Fibroblast of the conjunctiva (primary cell): ENCODE measurements around the gene WNK2.

Experiments
- DNase-seq: peaks from one replicate; pipeline ENCODE4 v3.0.0-alpha.2; 2010; ENCODE audit warnings: low read depth

The WNK2 gene

GRCh38 chr9:93200449-93200742 lies 16.5 kb downstream of the WNK2 start:
- DNase-seq = no peak

DNA sequence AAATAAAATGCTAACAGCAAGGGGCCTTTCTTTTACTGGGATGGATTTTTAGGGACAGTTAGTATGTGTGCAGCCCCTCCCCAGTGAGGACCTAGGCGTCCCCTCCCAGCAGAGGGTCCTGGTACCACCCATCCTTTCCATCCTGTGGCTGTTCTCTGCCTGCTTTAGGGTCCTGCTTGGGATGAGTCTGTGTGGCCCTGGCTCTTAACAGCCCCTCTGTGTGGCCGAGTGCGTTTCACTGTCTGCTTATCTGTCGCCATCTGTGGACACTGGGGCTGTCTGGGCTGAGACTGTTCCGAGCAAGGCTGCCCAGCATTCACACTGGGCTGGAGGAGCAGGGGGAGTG lies 17.0 kb downstream of the WNK2 start:
- DNase-seq = no peak

GRCh38 chr9:93203026-93203717 lies 19.2 kb downstream of the WNK2 start:
- no peak for DNase-seq

DNA sequence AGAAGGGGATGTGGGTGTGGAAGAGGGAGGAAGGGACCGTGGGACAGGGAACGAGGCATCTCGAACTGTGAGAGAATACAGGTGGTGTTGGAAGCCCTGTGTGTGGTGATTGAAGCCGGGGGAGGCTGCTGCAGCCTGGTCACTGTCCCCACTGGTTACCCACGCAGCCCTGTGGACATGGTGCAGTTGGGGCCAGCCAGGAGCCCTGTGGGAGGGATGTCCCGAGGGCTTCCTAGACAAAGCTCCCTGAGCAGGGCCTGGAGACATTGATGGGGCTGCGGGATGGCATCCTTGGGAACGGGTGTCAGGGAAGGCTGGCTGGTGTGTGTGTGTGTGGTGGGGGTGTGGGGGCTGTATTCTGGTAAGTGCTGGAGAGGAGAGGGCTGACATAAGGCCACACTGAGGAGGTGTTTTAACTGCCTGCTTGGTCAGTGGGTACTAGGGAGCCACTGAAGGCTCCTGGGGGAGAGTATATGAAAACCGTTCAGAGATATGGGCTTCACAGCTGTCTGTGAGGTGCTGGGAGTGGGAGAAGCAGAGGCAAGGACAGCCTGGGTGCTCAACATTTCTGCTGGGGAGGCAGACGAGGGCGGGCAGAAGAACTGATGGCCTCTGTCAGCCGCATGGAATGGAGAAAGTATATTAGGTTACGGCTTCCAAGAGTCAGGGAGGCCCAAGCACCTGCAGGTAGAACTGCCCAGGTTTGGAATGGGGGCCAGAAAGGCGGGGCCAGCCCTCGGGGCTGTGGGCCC lies 20.0 kb downstream of the WNK2 start:
- no peak for DNase-seq

- DNase-seq = no peak
Measured at GRCh38 chr9:93204470-93205043, 20.6 kb downstream of the WNK2 start.

- peak; percentile 10 for DNase-seq
Measured at GRCh38 chr9:93205045-93205768, 21.3 kb downstream of the WNK2 start.

GRCh38 chr9:93205896-93206575 lies 22.1 kb downstream of the WNK2 start:
- DNase-seq = no peak

DNA sequence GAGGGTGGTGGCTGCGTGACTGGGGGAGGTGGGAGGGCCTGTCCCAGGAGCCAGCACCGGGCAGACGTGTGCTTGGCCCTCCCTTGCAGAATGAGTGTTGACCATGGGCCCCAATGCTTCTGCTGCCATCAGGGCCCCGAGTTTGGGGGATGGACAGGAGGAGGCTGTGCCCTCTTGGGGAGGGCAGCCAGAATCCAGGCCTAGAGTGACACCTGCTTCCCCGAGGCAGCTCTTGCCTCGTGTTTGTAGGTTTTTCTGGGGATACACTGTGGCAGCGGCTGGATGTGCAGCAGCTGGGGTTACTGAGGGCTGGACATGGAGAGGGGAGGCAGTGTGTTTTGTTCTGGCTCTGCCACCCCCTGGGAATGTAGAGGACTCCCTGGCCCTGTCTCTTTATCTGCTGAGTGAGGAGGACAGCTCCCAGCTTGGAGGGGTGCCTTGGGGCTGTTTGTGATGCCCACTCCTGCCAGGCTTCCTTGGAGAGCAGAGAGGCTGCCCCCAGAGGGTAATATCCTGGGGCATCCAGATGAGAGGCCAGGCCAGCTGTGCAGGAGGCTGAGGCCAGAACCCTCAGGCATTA lies 22.7 kb downstream of the WNK2 start:
- no peak for DNase-seq

DNA sequence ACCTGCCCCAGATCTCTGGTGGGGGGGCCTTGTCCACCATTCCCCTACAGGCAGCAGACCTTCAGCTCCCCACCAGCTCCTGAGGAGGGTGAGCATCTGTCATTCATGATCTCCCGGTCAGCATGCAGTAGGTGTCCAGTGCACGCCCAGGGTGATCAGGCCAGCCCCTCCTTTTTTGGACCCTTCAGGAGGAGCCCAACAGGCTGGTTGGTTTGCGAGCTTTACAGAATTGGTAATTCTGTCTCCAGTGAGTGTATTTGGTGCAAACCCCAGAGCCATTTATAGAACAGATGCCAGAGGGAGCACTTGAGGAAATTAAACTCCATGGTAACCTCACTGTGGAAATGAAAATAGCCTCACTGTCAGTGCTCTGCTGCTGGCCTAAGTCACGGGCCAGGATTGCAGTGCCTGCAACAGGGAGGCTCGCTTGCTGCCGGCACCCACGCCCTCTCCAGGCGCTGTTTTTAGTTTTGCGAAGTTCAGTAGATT lies 23.4 kb downstream of the WNK2 start:
- DNase-seq = peak; percentile 47

DNA sequence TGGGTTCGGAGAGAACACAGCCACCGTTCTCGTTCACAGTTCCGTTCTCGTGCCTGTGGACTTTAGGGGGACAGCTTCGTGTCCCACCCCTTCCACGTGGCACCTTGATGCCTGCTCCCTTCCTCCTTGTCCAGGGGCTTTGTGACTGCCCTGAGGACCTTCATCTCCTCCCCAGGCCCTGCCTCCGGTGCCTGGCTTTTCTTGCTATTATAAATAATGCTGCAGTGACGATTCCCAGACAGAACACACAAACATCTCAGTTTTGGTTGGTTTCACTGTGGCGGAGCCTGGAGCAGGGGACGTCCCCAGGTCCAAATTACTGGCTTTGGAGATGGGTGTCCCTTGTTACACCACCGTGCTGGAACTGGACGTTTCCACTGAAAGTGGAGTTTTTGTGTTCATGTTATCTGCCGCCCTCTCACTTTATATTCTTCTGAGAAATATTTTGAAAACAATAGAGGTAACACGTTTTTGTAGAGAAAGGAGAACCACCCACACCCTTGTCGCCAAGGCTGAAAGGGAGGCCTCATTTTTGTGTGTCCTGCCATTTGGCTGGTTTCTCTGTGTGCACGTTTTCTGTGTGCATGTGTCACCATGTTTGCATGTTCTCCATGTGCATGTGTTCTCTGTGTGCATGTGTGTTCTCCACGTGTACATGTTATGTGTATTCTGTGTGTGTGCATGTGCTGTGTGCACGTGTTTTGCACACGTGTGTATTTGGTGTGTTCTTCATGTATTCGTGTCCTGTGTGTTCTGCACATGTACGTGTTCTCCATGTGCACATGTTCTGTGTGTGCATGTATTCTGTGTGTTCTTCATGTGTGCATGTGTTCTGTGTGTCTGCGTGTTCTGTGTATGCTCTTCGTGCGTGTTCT lies 24.2 kb downstream of the WNK2 start:
- DNase-seq = no peak

DNA sequence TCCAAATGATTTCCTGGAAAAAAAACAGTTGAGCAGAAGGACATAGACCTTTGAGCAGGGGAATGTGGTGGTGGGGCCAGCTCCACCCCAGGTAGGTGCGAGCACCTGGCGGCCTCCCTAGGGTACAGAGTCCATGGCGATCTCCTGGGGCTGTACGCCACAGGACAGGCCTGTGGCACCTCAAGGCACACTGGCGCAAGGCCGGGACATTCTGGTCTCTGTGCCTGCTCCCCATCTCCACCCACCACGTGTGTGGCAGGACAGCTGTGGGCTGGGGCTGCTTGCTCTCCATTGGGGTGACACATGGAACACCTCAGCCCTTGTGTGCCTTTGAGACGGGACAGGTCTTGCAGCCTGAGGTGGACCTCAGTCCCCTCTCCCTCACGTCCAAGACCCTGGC lies 25.2 kb downstream of the WNK2 start:
- DNase-seq = no peak

DNA sequence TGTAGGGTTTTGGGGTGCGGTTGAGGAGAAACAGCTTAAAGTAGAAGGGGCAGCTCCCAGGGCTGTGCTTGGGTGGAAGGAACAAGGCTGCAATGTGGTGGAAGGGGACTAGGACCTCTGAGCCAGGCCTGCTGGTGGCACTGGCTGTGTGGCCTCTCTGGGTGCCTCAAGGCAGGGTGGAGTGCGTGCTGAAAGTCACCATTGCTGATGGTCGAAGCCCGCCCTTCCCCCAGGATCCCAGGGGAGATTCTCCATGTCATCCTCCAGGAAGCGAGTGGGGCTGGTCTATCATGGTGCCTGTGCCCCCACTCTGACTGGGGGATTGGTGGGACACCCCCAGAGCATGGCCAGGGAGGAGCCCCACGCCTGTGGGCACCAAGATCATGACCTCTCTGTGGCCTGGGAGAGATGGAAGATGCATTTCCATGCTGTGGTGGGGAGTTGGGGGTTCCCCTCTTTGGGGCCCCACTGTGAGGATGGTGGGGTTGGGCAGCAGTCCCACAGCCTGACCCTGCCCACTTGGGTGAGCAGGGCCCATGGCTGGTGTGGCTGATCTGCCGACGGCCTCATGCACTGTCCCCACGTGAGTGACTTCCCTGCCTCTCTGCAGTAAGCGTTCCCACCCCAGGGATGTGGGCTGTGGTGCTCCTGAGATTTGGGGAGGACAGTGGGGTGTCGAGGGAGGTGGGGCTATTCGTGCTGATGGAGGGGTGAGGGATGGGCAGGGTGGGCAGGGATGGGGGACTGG lies 25.8 kb downstream of the WNK2 start:
- DNase-seq = no peak

- no peak for DNase-seq
Measured at GRCh38 chr9:93210324-93210973, 26.5 kb downstream of the WNK2 start.

- no peak for DNase-seq
Measured at GRCh38 chr9:93210974-93211653, 27.2 kb downstream of the WNK2 start.

DNA sequence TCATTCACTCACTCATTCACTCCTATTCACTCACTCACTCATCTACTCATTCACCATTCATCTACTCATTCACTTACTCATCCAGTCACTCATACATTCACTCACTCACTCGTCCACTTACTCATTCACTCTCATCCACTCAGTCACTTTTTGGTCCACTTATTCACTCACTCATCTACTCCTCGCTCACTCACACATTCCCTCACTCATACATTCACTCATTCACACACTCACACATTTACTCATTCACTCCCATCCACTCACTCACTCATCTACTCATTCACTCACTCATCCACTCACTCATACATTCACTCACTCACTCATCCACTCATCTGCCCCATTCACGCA lies 27.7 kb downstream of the WNK2 start:
- DNase-seq = no peak

GRCh38 chr9:93212409-93212808 lies 28.5 kb downstream of the WNK2 start:
- no peak for DNase-seq

DNA sequence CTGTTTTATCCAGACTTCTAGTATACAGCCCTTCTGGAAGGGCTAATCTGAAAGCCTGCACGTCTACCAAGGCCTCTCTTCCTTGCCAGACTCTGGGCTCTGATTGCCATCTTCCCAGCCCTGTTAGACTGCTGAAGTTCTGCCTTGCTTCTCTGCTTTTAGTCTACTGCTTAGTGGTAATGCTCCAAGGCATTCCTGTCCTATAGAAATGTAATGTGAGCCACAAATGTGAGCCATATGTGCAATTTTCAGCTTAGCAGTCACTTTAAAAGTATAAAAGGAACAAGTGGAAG lies 32.1 kb downstream of the WNK2 start:
- DNase-seq = no peak

DNA sequence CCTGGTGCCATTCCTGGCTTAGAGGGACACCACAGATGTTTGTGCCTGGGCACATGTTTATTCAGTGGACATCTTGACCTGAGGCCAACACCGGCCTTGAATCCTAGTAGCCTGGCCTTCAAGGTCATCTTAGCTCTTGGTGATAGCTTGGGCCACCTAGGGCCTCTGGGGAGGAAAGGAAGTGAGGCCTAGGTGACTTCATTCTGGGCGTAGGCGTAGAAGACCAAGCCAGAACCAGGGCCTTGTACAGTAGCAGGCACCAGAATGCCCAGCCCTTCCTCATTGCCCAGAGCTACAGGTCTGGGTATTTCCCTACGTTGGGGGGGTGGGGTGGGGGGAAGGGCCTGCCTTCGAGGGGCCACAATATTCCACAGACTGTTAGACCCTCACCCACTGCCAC lies 33.8 kb downstream of the WNK2 start:
- no peak for DNase-seq

DNA sequence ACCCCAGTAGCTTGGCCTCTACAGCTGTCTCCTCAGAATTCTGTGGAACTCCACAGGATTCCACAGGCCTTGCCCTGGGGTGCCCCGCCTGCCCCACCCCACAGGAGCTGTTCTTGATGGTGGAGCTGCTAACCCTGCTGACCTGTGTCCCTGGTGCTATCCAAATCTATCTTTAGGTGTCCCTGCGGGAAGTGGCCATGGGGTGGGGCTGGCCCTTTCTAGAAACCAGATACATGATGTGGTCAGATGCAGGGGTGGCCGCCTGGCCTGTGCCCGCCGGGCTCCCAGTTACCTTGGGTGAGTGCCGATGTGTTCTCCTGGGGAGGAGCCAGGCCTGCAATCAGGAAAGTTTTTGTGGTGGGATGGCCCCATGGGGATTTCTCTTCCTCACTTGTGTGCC lies 34.2 kb downstream of the WNK2 start:
- no peak for DNase-seq
